ENCODE measurements around the gene NFATC4.

NFATC4 gene

DNA sequence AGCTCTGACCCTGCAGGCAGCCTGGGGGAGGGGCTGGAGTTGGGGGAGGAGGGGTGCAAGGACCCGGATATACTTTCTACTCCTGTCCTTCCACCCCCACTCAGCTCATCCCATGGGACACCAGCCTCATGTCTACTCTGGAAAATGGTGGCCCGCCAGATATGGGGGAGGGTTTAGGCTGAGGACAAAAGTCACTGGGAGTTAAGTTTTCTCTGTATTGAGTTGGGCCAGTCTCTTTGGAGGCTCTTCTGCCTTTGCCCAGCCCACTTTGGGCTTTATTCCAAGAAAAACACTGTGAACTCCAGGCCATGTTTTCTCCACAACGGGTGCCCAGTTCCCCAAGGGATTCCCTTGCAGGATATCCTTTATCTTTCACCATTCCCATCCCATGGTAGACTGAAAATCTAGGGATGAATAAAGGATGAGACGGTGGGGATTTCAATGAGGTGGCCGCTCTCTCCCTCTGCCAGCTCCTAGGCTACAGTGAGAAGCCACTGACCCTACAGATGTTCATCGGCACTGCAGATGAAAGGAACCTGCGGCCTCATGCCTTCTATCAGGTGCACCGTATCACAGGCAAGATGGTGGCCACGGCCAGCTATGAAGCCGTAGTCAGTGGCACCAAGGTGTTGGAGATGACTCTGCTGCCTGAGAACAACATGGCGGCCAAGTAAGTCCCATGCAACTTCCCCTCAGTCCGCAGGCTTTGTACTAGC is 4.9 kb downstream of the NFATC4 start:
- no peak for DNase-seq (ENCODE audit: insufficient read length, low spot score)
- no peak for FAIRE-seq
- TF ChIP-seq, protein P1, sequence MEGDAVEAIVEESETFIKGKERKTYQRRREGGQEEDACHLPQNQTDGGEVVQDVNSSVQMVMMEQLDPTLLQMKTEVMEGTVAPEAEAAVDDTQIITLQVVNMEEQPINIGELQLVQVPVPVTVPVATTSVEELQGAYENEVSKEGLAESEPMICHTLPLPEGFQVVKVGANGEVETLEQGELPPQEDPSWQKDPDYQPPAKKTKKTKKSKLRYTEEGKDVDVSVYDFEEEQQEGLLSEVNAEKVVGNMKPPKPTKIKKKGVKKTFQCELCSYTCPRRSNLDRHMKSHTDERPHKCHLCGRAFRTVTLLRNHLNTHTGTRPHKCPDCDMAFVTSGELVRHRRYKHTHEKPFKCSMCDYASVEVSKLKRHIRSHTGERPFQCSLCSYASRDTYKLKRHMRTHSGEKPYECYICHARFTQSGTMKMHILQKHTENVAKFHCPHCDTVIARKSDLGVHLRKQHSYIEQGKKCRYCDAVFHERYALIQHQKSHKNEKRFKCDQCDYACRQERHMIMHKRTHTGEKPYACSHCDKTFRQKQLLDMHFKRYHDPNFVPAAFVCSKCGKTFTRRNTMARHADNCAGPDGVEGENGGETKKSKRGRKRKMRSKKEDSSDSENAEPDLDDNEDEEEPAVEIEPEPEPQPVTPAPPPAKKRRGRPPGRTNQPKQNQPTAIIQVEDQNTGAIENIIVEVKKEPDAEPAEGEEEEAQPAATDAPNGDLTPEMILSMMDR (IDR thresholded peaks at IDR 0.05; ENCODE audit: insufficient read depth, missing control alignments) = no peak

DNA sequence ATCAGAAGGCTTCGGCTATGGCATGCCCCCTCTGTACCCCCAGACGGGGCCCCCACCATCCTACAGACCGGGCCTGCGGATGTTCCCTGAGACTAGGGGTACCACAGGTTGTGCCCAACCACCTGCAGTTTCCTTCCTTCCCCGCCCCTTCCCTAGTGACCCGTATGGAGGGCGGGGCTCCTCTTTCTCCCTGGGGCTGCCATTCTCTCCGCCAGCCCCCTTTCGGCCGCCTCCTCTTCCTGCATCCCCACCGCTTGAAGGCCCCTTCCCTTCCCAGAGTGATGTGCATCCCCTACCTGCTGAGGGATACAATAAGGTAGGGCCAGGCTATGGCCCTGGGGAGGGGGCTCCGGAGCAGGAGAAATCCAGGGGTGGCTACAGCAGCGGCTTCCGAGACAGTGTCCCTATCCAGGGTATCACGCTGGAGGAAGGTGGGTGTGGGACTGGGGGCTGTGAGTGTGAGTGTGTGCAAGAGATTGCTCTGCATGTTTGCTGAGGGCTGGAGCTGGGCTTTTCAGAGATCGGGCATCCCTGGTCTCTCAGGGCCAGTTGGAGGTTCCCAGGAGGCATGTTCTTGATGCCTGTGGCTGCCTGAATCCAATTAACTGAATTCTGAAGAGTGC is 8.6 kb downstream of the NFATC4 start:
- DNase-seq (ENCODE audit: insufficient read length, low spot score) (no peak), FAIRE-seq (no peak)
- TF ChIP-seq, protein P1 (IDR thresholded peaks at IDR 0.05; ENCODE audit: insufficient read depth, missing control alignments) = no peak

DNA sequence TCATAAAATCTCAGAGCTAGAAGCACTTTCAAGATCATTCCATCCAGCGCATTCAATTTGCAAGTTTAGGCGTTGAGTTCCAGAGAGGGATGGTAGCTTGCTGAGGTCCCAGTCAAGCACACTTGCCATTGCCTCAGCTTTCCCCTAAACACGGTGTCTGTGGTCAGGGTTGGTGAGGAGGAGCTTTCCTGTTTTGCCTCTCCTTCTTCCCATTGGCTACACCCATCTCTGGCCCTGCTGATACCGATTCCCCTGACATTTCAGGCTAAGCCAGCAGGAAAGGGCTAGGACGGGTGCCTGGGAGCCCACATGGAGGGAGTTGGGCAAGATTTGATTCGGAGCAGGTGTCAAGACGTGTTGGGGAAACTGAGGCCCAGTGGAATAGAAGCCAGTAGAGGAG is 9.1 kb downstream of the NFATC4 start:
- DNase-seq (ENCODE audit: insufficient read length, low spot score) (no peak), FAIRE-seq (no peak)
- TF ChIP-seq, protein P1 (IDR thresholded peaks at IDR 0.05; ENCODE audit: insufficient read depth, missing control alignments) = no peak

DNA sequence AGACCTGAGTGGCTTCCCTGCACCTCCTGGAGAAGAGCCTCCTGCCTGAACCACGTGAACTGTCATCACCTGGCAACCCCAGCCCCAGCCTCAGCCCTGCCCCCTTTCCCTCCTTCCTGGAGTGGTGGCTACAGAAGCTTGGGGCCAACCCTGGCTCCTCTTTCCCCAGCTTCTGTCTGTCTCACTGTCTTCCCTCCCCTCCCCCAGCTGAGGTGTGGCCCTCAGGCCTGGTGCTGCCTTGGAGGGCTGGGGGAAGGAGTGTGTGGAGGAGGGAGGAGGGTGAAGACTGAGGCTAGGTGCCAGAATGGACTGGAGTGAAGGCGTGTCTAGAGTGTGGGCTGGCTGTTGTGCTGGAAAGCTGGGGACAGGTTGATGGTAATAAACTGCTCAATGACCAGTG is 9.7 kb downstream of the NFATC4 start:
- DNase-seq (ENCODE audit: insufficient read length, low spot score) (no peak), FAIRE-seq (no peak)
- TF ChIP-seq, protein P1 (IDR thresholded peaks at IDR 0.05; ENCODE audit: insufficient read depth, missing control alignments) = no peak

DNA sequence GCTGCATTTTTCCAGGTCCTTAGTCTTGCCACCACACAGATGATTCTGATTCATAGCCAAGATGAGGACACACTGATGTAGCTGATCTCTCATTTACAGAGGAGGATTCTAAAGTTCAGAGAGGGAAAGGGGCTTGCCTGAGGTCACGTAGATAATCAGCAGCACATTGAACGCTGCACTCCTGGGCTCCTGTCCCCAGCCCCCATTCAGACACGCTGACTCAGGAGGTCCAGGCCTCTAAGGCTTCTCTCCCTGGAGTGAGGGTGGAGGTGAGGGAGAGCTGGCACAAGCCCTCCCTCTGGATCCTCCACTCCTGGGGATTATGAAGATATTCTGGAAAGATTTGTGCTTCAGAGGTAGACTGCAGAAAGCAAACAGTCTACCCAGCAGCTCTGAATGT is 10.3 kb downstream of the NFATC4 start:
- DNase-seq (ENCODE audit: insufficient read length, low spot score) (no peak), FAIRE-seq (no peak)
- TF ChIP-seq, protein P1 (IDR thresholded peaks at IDR 0.05; ENCODE audit: insufficient read depth, missing control alignments) = no peak

DNA sequence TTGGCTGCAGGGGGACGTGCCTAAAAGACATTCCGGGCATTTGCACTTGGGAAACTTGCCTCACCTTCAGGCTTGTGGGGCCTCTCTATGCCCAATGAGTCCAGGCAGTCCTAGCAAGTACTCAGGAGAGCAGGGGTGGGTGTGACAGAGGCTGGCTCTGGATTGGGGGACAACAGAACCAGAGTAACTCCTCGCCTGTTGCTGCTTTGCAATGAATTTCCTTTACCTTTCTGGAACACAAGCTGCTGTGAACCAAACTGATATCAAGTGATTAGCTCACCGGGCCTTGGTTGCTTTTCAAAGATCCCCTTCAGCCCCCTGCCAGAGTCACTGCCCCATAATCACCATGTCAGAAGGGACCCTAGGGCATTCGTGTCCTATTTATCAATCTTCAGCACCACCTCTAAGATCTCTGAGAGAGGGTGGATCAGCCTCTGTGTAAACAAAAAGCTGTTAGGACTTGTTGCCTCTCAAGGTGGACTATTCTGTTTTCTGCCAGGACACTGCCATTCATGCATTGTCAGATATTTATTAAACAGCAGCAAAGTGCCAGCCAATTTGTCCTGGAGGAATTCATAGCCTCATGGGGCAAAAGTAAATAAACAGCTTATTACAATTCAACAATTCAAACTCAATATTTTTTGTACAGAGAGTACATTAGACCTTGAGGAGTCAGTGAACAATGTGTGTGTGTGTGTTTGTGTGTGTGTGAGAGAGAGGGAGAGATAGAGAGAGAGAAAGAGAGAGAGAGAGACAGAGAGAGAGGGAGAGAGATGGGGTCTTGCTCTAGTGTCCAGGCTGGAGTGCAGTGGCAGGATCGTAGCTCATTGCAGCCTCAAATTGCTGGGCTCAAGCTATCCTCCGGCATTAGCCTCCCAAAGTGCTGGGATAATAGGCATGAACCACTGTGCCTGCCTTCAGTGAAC is 11.3 kb downstream of the NFATC4 start:
- no peak for DNase-seq (ENCODE audit: insufficient read length, low spot score)
- TF ChIP-seq, protein P1 (IDR thresholded peaks at IDR 0.05; ENCODE audit: insufficient read depth, missing control alignments) = no peak
- no peak for FAIRE-seq
